GM19324 (cell line): ENCODE data around the gene IL1A.

ENCODE experiments used
- ATAC-seq: cut with Tn5 transposase; IDR thresholded peaks from one replicate; pipeline ENCODE4 v1.9.1; 2021; ENCODE audit warnings: mild to moderate bottlenecking, moderate library complexity; ENCODE audit not compliant: unreplicated experiment, low FRiP score

IL1A gene

GRCh38 chr2:112819081-112819480 is 34.8 kb upstream of the IL1A start:
- ATAC-seq = no peak

DNA sequence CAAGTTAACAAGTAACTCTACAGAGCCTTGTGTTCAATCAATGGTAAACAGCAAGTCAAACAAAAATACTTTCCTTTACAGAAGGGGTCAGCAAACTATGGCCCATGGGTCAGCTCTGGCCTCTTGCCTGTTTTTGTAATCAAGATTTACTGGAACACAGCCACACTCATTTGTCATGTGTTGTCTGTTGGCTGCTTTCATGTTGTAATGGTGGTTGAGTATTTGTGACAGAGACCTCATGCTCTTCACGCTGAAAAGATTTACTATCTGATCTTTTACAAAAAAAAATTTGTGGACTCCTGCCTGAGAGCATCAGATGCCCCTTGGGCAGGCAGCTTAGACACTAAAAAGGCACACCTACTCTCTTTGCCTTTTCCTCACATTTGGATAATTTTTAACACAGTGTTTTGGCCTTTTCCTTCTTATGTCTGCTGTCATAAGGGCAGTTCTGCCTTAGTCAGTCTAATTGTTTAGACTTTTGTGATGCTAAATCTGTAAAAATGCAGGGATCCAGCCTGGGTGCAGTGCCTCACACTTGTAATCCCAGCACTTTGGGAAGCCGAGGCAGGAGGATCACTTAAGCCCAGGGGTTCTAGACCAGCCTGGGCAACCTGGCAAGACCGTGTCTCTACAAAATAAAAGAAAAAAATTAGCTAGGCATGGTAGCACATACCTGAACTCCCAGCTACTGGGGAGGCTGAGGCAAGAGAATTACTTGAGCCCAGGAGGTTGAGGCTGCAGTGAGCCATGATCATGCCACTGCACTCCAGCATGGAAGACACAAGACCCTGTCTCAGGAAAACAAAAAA is 34.0 kb upstream of the IL1A start:
- ATAC-seq = no peak

GRCh38 chr2:112817082-112817689 is 32.9 kb upstream of the IL1A start:
- ATAC-seq = no peak

GRCh38 chr2:112814278-112814677 is 30.0 kb upstream of the IL1A start:
- no peak for ATAC-seq

- ATAC-seq = no peak
Measured at GRCh38 chr2:112813280-112813966, 29.1 kb upstream of the IL1A start.

DNA sequence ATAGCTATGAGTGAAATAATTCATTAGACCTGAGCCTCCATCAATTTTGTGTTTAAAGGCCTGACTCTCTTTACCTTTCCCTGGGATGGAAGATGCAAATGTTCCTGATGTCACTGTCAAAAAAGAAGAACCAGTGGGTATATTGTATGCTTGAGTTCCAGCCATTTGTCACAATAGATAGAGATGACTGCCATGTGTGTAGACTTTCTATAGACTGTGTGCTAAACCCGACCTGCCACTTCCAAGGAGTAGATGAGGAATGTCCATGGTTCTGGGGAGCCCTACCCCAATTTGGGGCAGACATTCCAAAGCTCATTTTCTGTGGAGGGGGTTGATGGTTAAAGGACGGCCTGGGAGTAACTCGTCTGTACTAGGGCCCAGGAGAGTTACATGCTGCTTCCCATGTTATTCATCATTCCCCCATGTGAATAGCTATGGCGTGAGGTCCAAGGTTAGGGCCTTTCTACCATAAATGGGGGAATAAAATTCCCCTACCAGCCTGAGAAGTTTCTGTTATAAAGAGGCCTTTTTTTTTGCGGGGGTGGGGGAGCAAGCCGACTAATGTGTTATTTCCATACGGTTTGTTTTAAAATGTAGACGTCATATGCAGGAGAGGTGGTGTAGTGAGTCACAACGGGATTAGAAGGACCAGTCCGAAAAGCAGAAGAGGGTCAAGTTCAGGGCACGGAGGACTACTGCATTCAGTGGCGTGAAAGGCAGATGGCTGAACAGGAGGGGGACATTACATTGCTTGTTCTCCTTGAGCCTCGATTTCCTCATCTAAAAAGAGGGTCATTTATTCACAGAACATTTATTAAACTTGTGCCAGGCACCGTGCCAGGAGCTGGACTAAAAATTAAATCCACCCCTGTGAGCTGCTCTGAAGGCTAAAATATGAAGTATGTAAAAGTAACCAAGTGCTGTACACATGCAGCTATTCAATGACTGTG is 28.3 kb upstream of the IL1A start:
- ATAC-seq = no peak

DNA sequence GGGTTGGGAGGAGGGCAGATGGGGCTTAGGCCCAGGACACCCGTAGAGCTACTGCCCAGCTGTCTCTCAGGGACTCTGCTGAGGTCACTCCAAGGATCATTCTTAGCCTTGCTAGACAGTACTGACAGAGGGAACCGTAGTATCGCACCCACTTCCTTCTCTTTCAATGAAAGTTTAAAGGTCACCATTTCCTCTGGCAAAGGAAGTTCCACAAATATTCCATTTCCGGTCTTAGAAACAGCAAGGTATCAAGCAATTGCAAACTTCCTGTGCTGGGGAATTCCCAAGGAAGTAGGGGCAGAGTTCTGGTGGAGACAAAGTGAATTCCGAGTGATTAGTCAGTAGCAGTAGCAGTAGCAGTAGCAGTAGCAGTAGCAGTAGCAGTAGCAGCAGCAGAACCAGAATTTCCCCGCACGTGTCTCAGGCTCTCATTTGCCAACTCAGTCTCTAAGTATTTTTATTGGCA is 27.6 kb upstream of the IL1A start:
- ATAC-seq = no peak

- no peak for ATAC-seq
Measured at GRCh38 chr2:112811276-112811831, 27.1 kb upstream of the IL1A start.

GRCh38 chr2:112809112-112809511 is 24.8 kb upstream of the IL1A start:
- no peak for ATAC-seq

DNA sequence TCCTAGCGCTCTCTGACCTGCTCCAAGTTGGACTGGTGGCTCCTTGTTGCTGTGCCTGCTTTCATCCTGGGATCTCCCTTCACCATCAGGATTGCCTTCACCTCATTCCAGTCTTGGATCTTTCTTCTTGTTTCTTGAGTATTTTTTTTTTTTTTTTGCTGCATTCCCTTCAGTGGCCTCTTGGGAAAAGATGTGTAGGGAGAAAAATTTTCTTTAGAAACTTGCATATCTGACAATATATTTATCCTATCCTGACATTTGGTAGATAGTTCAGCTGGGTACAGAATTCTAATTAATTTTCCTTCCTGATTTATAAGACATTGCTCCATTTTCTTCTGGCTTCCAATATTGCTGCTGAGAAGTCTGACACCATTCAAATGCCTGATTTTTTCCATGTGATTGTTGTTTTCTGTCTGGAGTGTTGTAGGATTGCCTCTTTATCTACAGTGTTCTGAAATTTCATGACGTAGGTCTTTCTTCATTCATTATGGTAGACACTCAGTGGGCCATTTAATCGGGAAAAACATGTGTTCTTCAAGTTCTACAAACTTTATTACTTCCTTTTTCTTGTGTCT is 23.0 kb upstream of the IL1A start:
- no peak for ATAC-seq

DNA sequence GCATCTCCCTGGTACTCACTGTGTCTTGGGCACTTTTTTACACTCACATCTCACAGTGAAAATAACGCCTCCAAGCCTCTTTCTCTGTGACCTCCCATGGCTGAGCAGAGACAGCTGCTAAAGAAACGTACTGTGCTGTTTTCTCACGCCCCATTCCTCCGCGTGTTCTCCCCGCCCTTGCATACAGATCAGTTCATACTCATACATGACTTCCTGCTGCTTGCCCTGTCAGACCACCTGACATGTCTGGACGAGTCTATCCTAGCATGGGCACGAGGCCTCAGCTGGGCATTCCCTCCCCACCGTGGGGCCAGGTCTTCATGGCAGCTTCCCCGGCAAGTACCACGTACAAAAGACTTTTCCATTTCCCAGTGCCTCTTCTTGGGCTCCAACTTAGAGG is 21.2 kb upstream of the IL1A start:
- ATAC-seq = peak; percentile 79

- ATAC-seq = no peak
Measured at GRCh38 chr2:112803691-112804521, 19.6 kb upstream of the IL1A start.

GRCh38 chr2:112800881-112801583 is 16.7 kb upstream of the IL1A start:
- ATAC-seq = no peak

GRCh38 chr2:112798979-112799975 is 15.0 kb upstream of the IL1A start:
- ATAC-seq = no peak

DNA sequence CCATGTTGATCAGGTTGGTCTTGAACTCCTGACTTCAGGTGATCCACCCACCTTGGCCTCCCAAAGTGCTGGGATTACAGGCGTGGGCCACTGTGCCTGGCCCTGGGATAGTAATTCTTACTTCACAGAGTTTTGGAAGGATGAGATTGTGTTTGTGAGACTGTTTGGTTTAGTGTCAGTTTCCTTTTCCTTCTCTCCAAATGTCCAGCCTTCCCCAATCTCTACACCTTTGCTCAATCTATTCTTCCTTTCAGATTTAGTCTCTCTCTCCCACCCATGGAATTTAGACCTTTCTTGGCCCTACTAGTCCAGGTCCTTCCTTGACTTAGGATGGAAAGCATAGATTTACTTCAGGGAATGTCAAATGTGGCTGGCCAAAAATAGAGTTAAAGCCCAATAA is 12.2 kb upstream of the IL1A start:
- ATAC-seq = no peak

DNA sequence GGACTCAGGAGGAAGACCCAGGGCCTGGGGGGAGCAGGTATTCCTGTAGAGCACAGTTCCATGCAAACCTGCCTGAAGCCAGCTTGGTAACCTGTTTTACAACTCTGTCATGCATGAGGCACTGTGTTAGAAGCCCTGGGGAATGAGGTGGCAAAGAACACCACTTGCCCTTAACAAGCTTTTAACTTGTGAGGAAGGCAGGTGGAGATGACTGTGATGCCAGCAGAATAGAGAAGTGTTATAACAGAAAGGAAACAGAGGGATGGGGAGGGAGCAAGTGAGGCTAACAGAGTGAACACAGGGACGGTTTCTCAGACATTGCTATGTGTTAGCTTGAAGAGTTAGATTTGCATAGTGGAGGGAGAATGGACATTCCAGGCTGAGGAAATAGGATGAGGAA is 11.5 kb upstream of the IL1A start:
- ATAC-seq = no peak

- ATAC-seq = no peak
Measured at GRCh38 chr2:112794841-112795240, 10.5 kb upstream of the IL1A start.
